Mucosa of rectum (tissue), 2 donors: ENCODE data around the gene HIC1.
"Not testable (repeated sequence)": the region's sequence is repeated elsewhere in the genome, so short reads cannot be mapped to it uniquely, and the experiment has no call there.

Experiments
- H3K27ac ChIP-seq, 2 donors: one replicate each; pipeline ENCODE4 v1.7.0; 2013; ENCODE audit warnings: inconsistent platforms in 2 of 2, low read depth in 2 of 2, low read length in 2 of 2
- H3K27me3 ChIP-seq, 2 donors: one replicate each; pipeline ENCODE4 v1.7.0; 2013; ENCODE audit warnings: low read length in 2 of 2; ENCODE audit not compliant: control insufficient read depth in 2 of 2, insufficient read depth in 2 of 2
- H3K36me3 ChIP-seq, 2 donors: one replicate each; pipeline ENCODE4 v1.7.0; 2013; ENCODE audit warnings: low read length in 2 of 2; ENCODE audit not compliant: control insufficient read depth in 2 of 2, insufficient read depth in 2 of 2
- H3K4me1 ChIP-seq, 2 donors: one replicate each; pipeline ENCODE4 v1.7.0; 2013; ENCODE audit warnings: low read length in 2 of 2, mild to moderate bottlenecking in 1 of 2; ENCODE audit not compliant: control insufficient read depth in 2 of 2, insufficient read depth in 2 of 2
- H3K4me3 ChIP-seq, 2 donors: one replicate each; pipeline ENCODE4 v1.7.0; 2013; ENCODE audit warnings: low read length in 2 of 2
- H3K9ac ChIP-seq, 2 donors: one replicate each; pipeline ENCODE4 v1.7.0; 2013; ENCODE audit warnings: low read length in 2 of 2, low read depth in 1 of 2, mild to moderate bottlenecking in 1 of 2
- H3K9me3 ChIP-seq, 2 donors: one replicate each; pipeline ENCODE4 v1.7.0; 2013; ENCODE audit warnings: low read length in 2 of 2; ENCODE audit not compliant: control insufficient read depth in 2 of 2
- donor health status: healthy.
- donor health status: Normal muscosa, but diverticular disease.

HIC1 gene

GRCh38 chr17:2054512-2055291 lies at the start of gene HIC1:
Gene HIC1, plus strand, starts transcription at chr17:2055103. Its CDS starts 1,588 bp downstream, at chr17:2056691.
- no peaks in the 10 kb centered on the region for H3K9me3 ChIP-seq
- H3K27ac ChIP-seq: peak within 1 kb of the TSS; percentile 72 to 84
- peaks cover 13 to 31% of the 10 kb centered on the region in 2 donors for H3K27me3 ChIP-seq
- H3K9ac ChIP-seq: peak within 1 kb of the TSS; percentile 41
- H3K4me3 ChIP-seq: peak within 1 kb of the TSS; percentile 58 to 61
- H3K36me3 ChIP-seq: no peaks in the 10 kb centered on the region
- peaks cover 16 to 33% of the 10 kb centered on the region in 2 donors for H3K4me1 ChIP-seq

GRCh38 chr17:2008332-2009126 lies 46.4 kb upstream of the HIC1 start:
- Histone ChIP-seq H3K36me3 (no peaks in the 10 kb centered on the region), H3K9me3 (no peaks in the 10 kb centered on the region), H3K4me3 (no peak overlapping the region), H3K27ac (no peak overlapping the region), H3K4me1 (peaks cover 5 to 9% of the 10 kb centered on the region in 2 donors), H3K9ac (no peak overlapping the region), H3K27me3 (no peaks in the 10 kb centered on the region)

GRCh38 chr17:2009737-2010136 lies 45.2 kb upstream of the HIC1 start:
- Histone ChIP-seq H3K27me3 (no peaks in the 10 kb centered on the region), H3K27ac (no peak overlapping the region), H3K9me3 (no peaks in the 10 kb centered on the region), H3K4me3 (no peak overlapping the region), H3K36me3 (no peaks in the 10 kb centered on the region), H3K4me1 (peaks cover 5 to 9% of the 10 kb centered on the region in 2 donors), H3K9ac (no peak overlapping the region)

GRCh38 chr17:2011411-2012371 lies 43.2 kb upstream of the HIC1 start:
- Histone ChIP-seq H3K27me3 (peaks cover 0 to 3% of the 10 kb centered on the region in 2 donors), H3K4me1 (peaks cover 5 to 9% of the 10 kb centered on the region in 2 donors), H3K36me3 (no peaks in the 10 kb centered on the region), H3K9me3 (no peaks in the 10 kb centered on the region), H3K4me3 (no peak overlapping the region), H3K9ac (no peak overlapping the region), H3K27ac (peak overlapping the region in 1 of 2 donors; percentile 7)

GRCh38 chr17:2012499-2012898 lies 42.4 kb upstream of the HIC1 start:
- H3K9me3 ChIP-seq: no peaks in the 10 kb centered on the region
- H3K4me3 ChIP-seq: no peak overlapping the region
- no peaks in the 10 kb centered on the region for H3K36me3 ChIP-seq
- H3K27me3 ChIP-seq: peaks cover 3 to 5% of the 10 kb centered on the region in 2 donors
- no peak overlapping the region for H3K9ac ChIP-seq
- H3K27ac ChIP-seq: no peak overlapping the region
- H3K4me1 ChIP-seq: peaks cover 5 to 9% of the 10 kb centered on the region in 2 donors

- not testable (repeated sequence) for H3K27ac ChIP-seq, H3K9me3 ChIP-seq, H3K9ac ChIP-seq, H3K4me3 ChIP-seq, H3K36me3 ChIP-seq, H3K4me1 ChIP-seq
- H3K27me3 ChIP-seq: peaks cover 3 to 11% of the 10 kb centered on the region in 2 donors
These were observed 41.5 kb upstream of the HIC1 start for GRCh38 chr17:2013220-2013993.

GRCh38 chr17:2013994-2014317 lies 40.9 kb upstream of the HIC1 start:
- Histone ChIP-seq H3K9me3 (no peaks in the 10 kb centered on the region), H3K27me3 (peaks cover 3 to 14% of the 10 kb centered on the region in 2 donors), H3K4me3 (no peak overlapping the region), H3K36me3 (no peaks in the 10 kb centered on the region), H3K9ac (no peak overlapping the region), H3K4me1 (peaks cover 5 to 8% of the 10 kb centered on the region in 2 donors), H3K27ac (no peak overlapping the region)

- Histone ChIP-seq H3K36me3 (no peaks in the 10 kb centered on the region), H3K9me3 (no peaks in the 10 kb centered on the region), H3K27me3 (peaks cover 6 to 14% of the 10 kb centered on the region in 2 donors), H3K4me3 (no peak overlapping the region), H3K9ac (no peak overlapping the region), H3K4me1 (peaks cover 5 to 6% of the 10 kb centered on the region in 2 donors), H3K27ac (no peak overlapping the region)
These were observed 39.6 kb upstream of the HIC1 start for GRCh38 chr17:2015314-2015713.

- H3K27me3 ChIP-seq: peaks cover 6 to 18% of the 10 kb centered on the region in 2 donors
- no peaks in the 10 kb centered on the region for H3K9me3 ChIP-seq
- no peak overlapping the region for H3K4me3 ChIP-seq
- H3K9ac ChIP-seq: no peak overlapping the region
- no peak overlapping the region for H3K27ac ChIP-seq
- no peaks in the 10 kb centered on the region for H3K36me3 ChIP-seq
- peaks cover 1 to 2% of the 10 kb centered on the region in 2 donors for H3K4me1 ChIP-seq
These were observed 38.4 kb upstream of the HIC1 start for GRCh38 chr17:2016494-2016893.
